GM18505 (cell line): ENCODE results near the gene FGF9.

ENCODE experiments used
- ATAC-seq: cut with Tn5 transposase; IDR thresholded peaks from one replicate; pipeline ENCODE4 v1.9.1; 2021; ENCODE audit not compliant: unreplicated experiment
- POLR2A ChIP-seq: IDR thresholded peaks from 4 replicates; pipeline ENCODE4 v1.6.1; 2011; ENCODE audit warnings: borderline replicate concordance; ENCODE audit not compliant: insufficient read depth, insufficient read length; ENCODE audit errors: extremely low read depth

FGF9 gene

GRCh38 chr13:21747456-21747855, 76.6 kb downstream of the FGF9 start:
- TF ChIP-seq POLR2A, result no peak
- no peak for ATAC-seq

- ATAC-seq, result no peak
- TF ChIP-seq POLR2A, result no peak
These were observed 77.3 kb downstream of the FGF9 start for GRCh38 chr13:21748166-21748565.

GRCh38 chr13:21749410-21749809, 78.5 kb downstream of the FGF9 start:
- ATAC-seq, result no peak
- TF ChIP-seq POLR2A, result no peak

- no peak for TF ChIP-seq POLR2A
- no peak for ATAC-seq
These were observed 81.6 kb downstream of the FGF9 start for GRCh38 chr13:21752501-21752900.

- TF ChIP-seq POLR2A, result no peak
- no peak for ATAC-seq
These were observed 82.3 kb downstream of the FGF9 start for GRCh38 chr13:21753117-21753729.
